CD4-positive, CD25-positive, alpha-beta regulatory T cell (primary cell): ENCODE measurements around the gene WDR90. TPM values are rescaled to one million over a fixed set of nuclear protein-coding genes. Genes with fewer than 3 reads are reported as not detected.

Experiments used
- ATAC-seq, 2 donors: fragments of 150-1000 bp; cut with Tn5 transposase; one replicate each; pipeline ENCODE4 v1.10.0; 2021; ENCODE audit warnings: low read depth in 2 of 2, moderate number of reproducible peaks in 2 of 2, moderate library complexity in 1 of 2
- DNase-seq, 3 donors: peaks; one replicate each; pipeline versions ENCODE4 v3.0.0 to v3.0.0-alpha.2; 2012 to 2022; ENCODE audit warnings: mixed read lengths in 1 of 3
- H3K27ac ChIP-seq: one replicate; pipeline ENCODE4 v1.7.0; 2013; ENCODE audit warnings: mild to moderate bottlenecking, low read length; ENCODE audit not compliant: insufficient read depth, poor library complexity, severe bottlenecking
- H3K27me3 ChIP-seq: one replicate; pipeline ENCODE4 v1.7.0; 2013; ENCODE audit warnings: low read length; ENCODE audit not compliant: control insufficient read depth, insufficient read depth
- H3K36me3 ChIP-seq: one replicate; pipeline ENCODE4 v1.7.0; 2013; ENCODE audit warnings: mild to moderate bottlenecking, low read length, moderate library complexity; ENCODE audit not compliant: control insufficient read depth, insufficient read depth
- H3K4me1 ChIP-seq: 2 replicates; pipeline ENCODE4 v1.7.0; 2013; ENCODE audit warnings: mild to moderate bottlenecking, low read length; ENCODE audit not compliant: insufficient read depth, control insufficient read depth, poor library complexity, severe bottlenecking
- H3K4me3 ChIP-seq: one replicate; pipeline ENCODE4 v1.7.0; 2013; ENCODE audit warnings: low read depth, mild to moderate bottlenecking, low read length, moderate library complexity
- H3K9me3 ChIP-seq, 2 experiments: 1 replicate in 1 of 2; 2 replicates in 1 of 2; pipeline ENCODE4 v1.7.0; 2013; ENCODE audit warnings: low read length in 2 of 2, mild to moderate bottlenecking in 1 of 2, moderate library complexity in 1 of 2; ENCODE audit not compliant: control insufficient read depth in 2 of 2
- H3K27ac Mint-ChIP-seq, 3 donors: one replicate each; pipeline ENCODE4 v1.8.0; 2020 to 2022; ENCODE audit warnings: mild to moderate bottlenecking in 3 of 3, mixed read lengths in 3 of 3, moderate library complexity in 2 of 3
- H3K27me3 Mint-ChIP-seq: one replicate; pipeline ENCODE4 v1.8.0; 2022; ENCODE audit warnings: mild to moderate bottlenecking, mixed read lengths
- H3K36me3 Mint-ChIP-seq: one replicate; pipeline ENCODE4 v1.8.0; 2020; ENCODE audit warnings: mixed read lengths
- H3K4me1 Mint-ChIP-seq, 4 donors: one replicate each; pipeline ENCODE4 v1.8.0; 2020 to 2022; ENCODE audit warnings: mixed read lengths in 4 of 4, mild to moderate bottlenecking in 1 of 4
- H3K4me3 Mint-ChIP-seq, 4 donors: one replicate each; pipeline ENCODE4 v1.8.0; 2020 to 2022; ENCODE audit warnings: mild to moderate bottlenecking in 4 of 4, mixed read lengths in 4 of 4, moderate library complexity in 3 of 4
- H3K9me3 Mint-ChIP-seq, 7 donors: one replicate each; pipeline ENCODE4 v1.8.0; 2020 to 2022; ENCODE audit warnings: mixed read lengths in 7 of 7, mild to moderate bottlenecking in 3 of 7, moderate library complexity in 2 of 7
- polyA plus RNA-seq, 4 donors: library from polyadenylated mRNA; unstranded; fragments of 300-500 nt; fragmentation: Illumina TruSeq; gene quantifications; one replicate each; pipeline ENCODE4 v1.2.3, GENCODE V29; 2021
- total RNA-seq: library from RNA; stranded (reverse); gene quantifications from one replicate; pipeline ENCODE4 v1.2.3, GENCODE V29; 2022

WDR90 gene
- total and polyA plus RNA-seq, 5 donors from 2014 or later = 0.89 to 11.4 (median 1.1) TPM

DNA sequence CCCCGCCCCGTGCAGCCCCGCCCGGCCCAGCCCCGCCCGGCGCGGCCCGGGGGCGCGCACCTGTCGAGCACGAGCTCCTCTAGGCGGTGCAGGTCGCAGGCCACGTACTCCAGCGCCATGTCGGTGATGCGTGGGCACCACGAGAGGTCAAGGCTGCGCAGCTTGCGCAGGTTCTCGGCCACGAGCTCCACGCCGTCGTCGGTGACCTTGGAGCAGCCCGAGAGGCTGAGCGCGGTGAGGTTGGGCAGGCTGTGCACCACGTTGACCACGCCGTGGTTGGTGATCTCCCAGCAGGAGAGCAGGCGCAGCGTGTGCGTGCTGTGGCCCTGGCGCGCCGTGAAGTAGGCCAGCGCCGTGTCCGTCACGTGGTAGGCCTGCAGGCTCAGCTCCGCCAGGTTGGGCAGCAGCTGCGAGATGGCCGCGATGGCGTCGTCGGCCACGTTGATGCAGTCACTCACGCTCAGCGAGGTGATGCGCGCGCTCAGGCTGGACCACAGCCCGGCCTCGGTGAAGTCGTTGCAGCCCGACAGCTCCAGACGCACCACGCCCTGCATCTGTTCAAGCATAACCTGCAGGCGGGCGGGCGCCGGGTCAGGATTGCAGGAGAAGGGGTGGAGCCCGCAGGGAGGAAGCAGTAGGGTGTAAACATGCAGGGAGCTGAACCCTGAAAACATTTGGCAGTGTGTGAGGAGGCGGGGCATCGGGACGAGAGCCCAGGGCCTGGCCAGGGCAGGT lies 46.4 kb downstream of the WDR90 start:
- peak; percentile 79 to 81 for ATAC-seq
- Mint-ChIP-seq H3K4me1 (peaks cover 0 to 38% (median 4%) of the 10 kb centered on the region in 4 donors), H3K36me3 (no peaks in the 10 kb centered on the region), H3K9me3 (peaks cover 0 to 1% (median 0%) of the 10 kb centered on the region in 7 donors), H3K27ac (peak overlapping the region; percentile 62 to 96 (median 87)), H3K4me3 (peak overlapping the region; percentile 69 to 87 (median 86)), H3K27me3 (peaks cover 4% of the 10 kb centered on the region)
- Histone ChIP-seq H3K9me3 (no peaks in the 10 kb centered on the region), H3K36me3 (no peaks in the 10 kb centered on the region), H3K27me3 (no peaks in the 10 kb centered on the region), H3K4me3 (peak overlapping the region; percentile 26), H3K4me1 (peaks cover 47% of the 10 kb centered on the region), H3K27ac (peak overlapping the region; percentile 23)
- DNase-seq = peak; percentile 60 to 77 (median 76)

DNA sequence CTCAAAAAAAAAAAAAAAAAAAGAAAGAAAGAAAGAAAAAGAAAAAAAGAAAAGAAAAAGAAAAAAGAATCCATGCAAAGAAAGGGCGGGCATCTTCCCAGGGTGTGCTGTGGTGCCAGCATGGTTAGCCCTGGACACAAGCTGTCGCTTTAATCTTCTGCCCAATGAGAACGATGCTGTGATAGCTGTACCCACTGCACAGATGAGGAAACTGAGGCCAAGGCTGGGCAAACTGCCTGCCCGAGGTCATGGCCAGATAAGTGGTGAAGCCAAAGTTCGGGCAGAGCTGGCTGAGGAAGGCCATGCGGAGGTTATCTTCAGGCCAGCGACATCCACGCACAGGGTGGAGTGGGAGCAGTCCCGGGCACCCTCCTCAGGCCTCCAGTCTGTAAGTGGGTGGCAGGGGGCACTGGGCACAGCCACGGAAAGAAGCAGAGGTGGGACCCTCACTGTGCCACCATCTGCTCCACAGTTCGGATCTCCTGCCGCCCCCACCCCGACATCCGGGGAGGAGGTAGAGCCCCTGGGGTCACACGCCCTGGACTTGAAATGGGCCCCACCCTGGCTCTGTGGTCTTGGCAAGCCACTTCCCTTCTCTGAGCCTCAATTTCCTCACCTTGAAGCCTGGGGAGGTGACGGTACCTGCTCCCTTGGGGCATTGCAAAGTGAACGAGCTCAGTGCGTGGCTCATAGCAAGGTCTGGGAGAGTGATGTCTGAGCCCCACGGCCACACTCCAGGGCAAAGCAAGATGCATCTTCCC lies 49.9 kb downstream of the WDR90 start:
- Histone ChIP-seq H3K36me3 (no peaks in the 10 kb centered on the region), H3K9me3 (no peaks in the 10 kb centered on the region), H3K27ac (no peak overlapping the region), H3K4me3 (no peak overlapping the region), H3K4me1 (peaks cover 53% of the 10 kb centered on the region), H3K27me3 (peaks cover 5% of the 10 kb centered on the region)
- no peaks in the 10 kb centered on the region for H3K36me3 Mint-ChIP-seq
- peak overlapping the region; percentile 49 to 67 (median 61) for H3K4me3 Mint-ChIP-seq
- H3K27ac Mint-ChIP-seq = no peak overlapping the region
- peaks cover 0 to 37% (median 4%) of the 10 kb centered on the region in 4 donors for H3K4me1 Mint-ChIP-seq
- peaks cover 26% of the 10 kb centered on the region for H3K27me3 Mint-ChIP-seq
- ATAC-seq = no peak
- peak in 1 of 3 donors; percentile 52 for DNase-seq
- H3K9me3 Mint-ChIP-seq = peaks cover 0 to 1% (median 0%) of the 10 kb centered on the region in 7 donors

DNA sequence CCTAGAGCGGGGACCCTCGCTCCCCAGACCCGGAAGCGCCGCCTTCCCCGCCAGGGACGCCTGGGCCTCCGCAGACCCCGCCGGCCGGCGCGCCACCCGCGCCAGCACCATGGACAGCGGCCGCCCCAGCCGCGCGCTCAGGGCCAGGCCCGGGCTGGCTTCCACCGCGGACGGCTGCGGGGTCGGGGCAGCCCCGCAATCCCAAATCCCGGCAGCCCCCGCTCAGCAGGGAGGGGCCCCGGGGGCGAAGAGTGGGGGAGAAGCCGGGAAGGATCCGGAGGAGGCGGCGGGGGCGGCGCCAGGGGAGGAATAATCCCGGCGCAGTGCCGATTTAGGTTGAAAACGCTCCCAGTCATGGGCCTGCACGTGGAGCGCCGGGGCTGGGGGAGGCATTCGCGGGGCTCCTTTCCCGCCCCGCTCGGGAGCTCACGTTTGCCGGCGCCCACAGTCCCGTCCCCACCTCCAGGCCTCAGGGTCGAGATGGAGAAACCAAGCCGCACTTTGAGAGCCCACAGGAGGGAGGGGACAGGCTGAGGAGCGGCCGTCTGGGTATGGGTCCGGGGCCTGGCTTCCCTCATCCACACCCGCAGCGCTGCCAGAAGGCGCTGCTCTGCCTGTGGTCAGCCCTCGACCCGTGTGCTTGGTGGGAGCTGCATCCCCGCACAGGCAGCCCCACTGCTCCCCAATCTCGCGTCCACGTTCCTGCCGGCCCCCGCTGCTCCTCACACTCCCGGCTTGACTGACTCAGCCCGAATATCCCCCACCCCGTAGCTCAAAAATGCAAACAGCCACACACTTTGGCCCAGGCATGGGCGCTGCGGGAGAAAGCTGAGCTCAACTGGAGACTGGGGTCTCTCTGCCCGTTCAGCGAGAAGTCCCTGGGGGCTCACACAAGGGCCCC lies 51.8 kb downstream of the WDR90 start:
- Histone ChIP-seq H3K9me3 (no peaks in the 10 kb centered on the region), H3K4me1 (peaks cover 37% of the 10 kb centered on the region), H3K36me3 (no peaks in the 10 kb centered on the region), H3K4me3 (no peak overlapping the region), H3K27ac (no peak overlapping the region), H3K27me3 (peaks cover 5% of the 10 kb centered on the region)
- Mint-ChIP-seq H3K4me3 (no peak overlapping the region), H3K27me3 (peaks cover 30% of the 10 kb centered on the region), H3K4me1 (peaks cover 0 to 27% (median 4%) of the 10 kb centered on the region in 4 donors), H3K36me3 (no peaks in the 10 kb centered on the region), H3K9me3 (no peaks in the 10 kb centered on the region), H3K27ac (no peak overlapping the region)
- ATAC-seq (peak; percentile 35 to 49), DNase-seq (peak in 1 of 3 donors; percentile 55)

- Mint-ChIP-seq H3K9me3 (no peaks in the 10 kb centered on the region), H3K27me3 (peaks cover 42% of the 10 kb centered on the region), H3K4me1 (peaks cover 0 to 27% (median 4%) of the 10 kb centered on the region in 4 donors), H3K27ac (no peak overlapping the region), H3K4me3 (peak overlapping the region in 1 of 4 donors; percentile 61), H3K36me3 (no peaks in the 10 kb centered on the region)
- Histone ChIP-seq H3K27me3 (peaks cover 6% of the 10 kb centered on the region), H3K36me3 (no peaks in the 10 kb centered on the region), H3K9me3 (no peaks in the 10 kb centered on the region), H3K4me1 (peaks cover 37% of the 10 kb centered on the region), H3K27ac (no peak overlapping the region), H3K4me3 (no peak overlapping the region)
- ATAC-seq = no peak
- no peak for DNase-seq
These were observed 53.2 kb downstream of the WDR90 start for GRCh38 chr16:702341-702740.

DNA sequence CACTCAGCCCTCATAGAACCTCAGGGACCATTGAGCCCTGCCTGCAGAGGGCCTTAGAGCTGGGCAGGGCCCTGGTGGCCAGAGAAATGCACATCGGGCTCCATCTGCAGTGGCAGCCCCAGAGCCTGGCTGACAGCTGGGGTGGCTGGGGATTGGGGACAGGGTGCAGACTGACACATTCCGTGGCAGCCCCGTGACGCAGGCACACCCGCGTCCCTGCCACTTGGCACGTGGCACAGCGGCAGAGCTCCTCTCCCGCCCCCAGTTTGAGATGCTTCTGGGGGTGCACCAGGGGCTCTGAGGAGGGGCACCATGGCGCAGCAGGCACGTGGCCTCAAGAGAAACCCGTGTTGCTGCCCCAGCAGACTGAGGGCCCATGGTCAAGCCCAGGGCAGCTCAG lies 54.2 kb downstream of the WDR90 start:
- no peak overlapping the region for H3K27ac Mint-ChIP-seq
- no peaks in the 10 kb centered on the region for H3K9me3 Mint-ChIP-seq
- no peak overlapping the region for H3K27ac ChIP-seq
- H3K27me3 Mint-ChIP-seq = peaks cover 51% of the 10 kb centered on the region
- peaks cover 10% of the 10 kb centered on the region for H3K27me3 ChIP-seq
- H3K4me1 ChIP-seq = peaks cover 37% of the 10 kb centered on the region
- H3K36me3 Mint-ChIP-seq = no peaks in the 10 kb centered on the region
- H3K4me1 Mint-ChIP-seq = peaks cover 0 to 24% (median 4%) of the 10 kb centered on the region in 4 donors
- no peaks in the 10 kb centered on the region for H3K9me3 ChIP-seq
- H3K4me3 ChIP-seq = no peak overlapping the region
- no peak overlapping the region for H3K4me3 Mint-ChIP-seq
- no peaks in the 10 kb centered on the region for H3K36me3 ChIP-seq
- no peak for ATAC-seq
- no peak for DNase-seq

- Histone ChIP-seq H3K9me3 (no peaks in the 10 kb centered on the region), H3K4me1 (peaks cover 33% of the 10 kb centered on the region), H3K36me3 (no peaks in the 10 kb centered on the region), H3K27me3 (peaks cover 12% of the 10 kb centered on the region), H3K27ac (no peak overlapping the region), H3K4me3 (no peak overlapping the region)
- Mint-ChIP-seq H3K9me3 (no peaks in the 10 kb centered on the region), H3K4me1 (peaks cover 0 to 24% (median 4%) of the 10 kb centered on the region in 4 donors), H3K36me3 (no peaks in the 10 kb centered on the region), H3K4me3 (no peak overlapping the region), H3K27me3 (peaks cover 57% of the 10 kb centered on the region), H3K27ac (no peak overlapping the region)
- no peak for DNase-seq
- no peak for ATAC-seq
These were observed 54.9 kb downstream of the WDR90 start for GRCh38 chr16:704047-704446.
